Keratinocyte (primary cell): ENCODE data around the gene LMTK2. TPM values are rescaled to one million over a fixed set of nuclear protein-coding genes. Genes with fewer than 3 reads are reported as not detected.

Experiments
- DNase-seq: peaks from one replicate; pipeline ENCODE4 v3.0.0-alpha.2; 2011; ENCODE audit warnings: low read depth, missing footprints, low spot score
- FAIRE-seq: peaks from 2 replicates; lab custom pipeline; 2011; peaks lifted over from hg19 to GRCh38; lab: Jason Lieb, UNC
- H2AFZ ChIP-seq: 2 replicates; pipeline ENCODE4 v1.6.0; 2012; ENCODE audit warnings: low read length, control low read depth, inconsistent platforms; ENCODE audit not compliant: control insufficient read depth
- H3K27ac ChIP-seq: 2 replicates; pipeline ENCODE4 v1.5.1; 2011; ENCODE audit warnings: low read length; ENCODE audit not compliant: control insufficient read depth, insufficient read depth
- H3K27me3 ChIP-seq: 3 replicates; pipeline ENCODE4 v1.6.0; 2011; ENCODE audit warnings: low read length; ENCODE audit not compliant: control insufficient read depth, insufficient read depth; ENCODE audit errors: extremely low read depth
- H3K36me3 ChIP-seq, 2 experiments: 2 replicates in 1 of 2; 3 replicates in 1 of 2; pipeline ENCODE4 v1.5.1; 2011; ENCODE audit warnings: low read length in 2 of 2, mild to moderate bottlenecking in 1 of 2; ENCODE audit not compliant: control insufficient read depth in 2 of 2, insufficient read depth in 2 of 2; ENCODE audit errors: extremely low read depth in 1 of 2
- H3K4me1 ChIP-seq: 3 replicates; pipeline ENCODE4 v1.5.1; 2011; ENCODE audit warnings: low read length; ENCODE audit not compliant: control insufficient read depth, insufficient read depth; ENCODE audit errors: extremely low read depth
- H3K4me2 ChIP-seq: 3 replicates; pipeline ENCODE4 v1.6.0; 2011; ENCODE audit warnings: low read depth, low read length; ENCODE audit not compliant: control insufficient read depth, insufficient read depth; ENCODE audit errors: extremely low read depth
- H3K4me3 ChIP-seq, 3 experiments: fragments of 200-600 bp in 1 of 3; sonication (generic) in 1 of 3; 2 replicates in 2 of 3; 3 replicates in 1 of 3; pipeline ENCODE4 v1.5.1; 2011 to 2016; ENCODE audit warnings: low read length in 3 of 3, mild to moderate bottlenecking in 3 of 3, control low read depth in 2 of 3, inconsistent platforms in 1 of 3, low read depth in 1 of 3, mixed read lengths in 1 of 3, mixed run types in 1 of 3, moderate library complexity in 1 of 3; ENCODE audit not compliant: control insufficient read depth in 2 of 3, insufficient read depth in 2 of 3; ENCODE audit errors: extremely low read depth in 1 of 3
- H3K79me2 ChIP-seq: 2 replicates; pipeline ENCODE4 v1.6.0; 2012; ENCODE audit warnings: low read length; ENCODE audit not compliant: control insufficient read depth, insufficient read depth
- H3K9ac ChIP-seq: 3 replicates; pipeline ENCODE4 v1.6.0; 2011; ENCODE audit warnings: low read length; ENCODE audit not compliant: control insufficient read depth, insufficient read depth; ENCODE audit errors: extremely low read depth
- H3K9me1 ChIP-seq: 3 replicates; pipeline ENCODE4 v1.6.0; 2011; ENCODE audit warnings: low read length; ENCODE audit not compliant: control insufficient read depth, insufficient read depth; ENCODE audit errors: extremely low read depth
- H3K9me3 ChIP-seq: 2 replicates; pipeline ENCODE4 v1.5.1; 2012; ENCODE audit warnings: low read depth, low read length; ENCODE audit not compliant: control insufficient read depth
- H4K20me1 ChIP-seq: 3 replicates; pipeline ENCODE4 v1.6.0; 2011; ENCODE audit warnings: low read length; ENCODE audit not compliant: control insufficient read depth, insufficient read depth; ENCODE audit errors: extremely low read depth
- CTCF ChIP-seq, 3 experiments: IDR thresholded peaks in 1 of 3; conservative IDR thresholded peaks in 1 of 3; optimal IDR thresholded peaks in 1 of 3; 2 replicates in 2 of 3; 3 replicates in 1 of 3; pipeline versions ENCODE3 to v1.5.1; 2011; ENCODE audit warnings: low read length in 3 of 3, mild to moderate bottlenecking in 3 of 3, moderate library complexity in 2 of 3, control low read depth in 1 of 3, inconsistent platforms in 1 of 3; ENCODE audit not compliant: insufficient read depth in 2 of 3; ENCODE audit errors: extremely low read depth in 1 of 3
- EZH2 ChIP-seq: IDR thresholded peaks from one replicate; pipeline ENCODE4 v1.6.1; 2012; ENCODE audit warnings: inconsistent platforms, mild to moderate bottlenecking, low read length, moderate library complexity
- dilution Hi-C: fragments of 300-500 bp; cut with MboI; formaldehyde crosslinking; loops from one replicate; pipeline ENCODE4 v1.7.0; 2020; ENCODE audit warnings: low sequenced_read_pairs; ENCODE audit not compliant: extremely low pct_ligation_motif_present
- polyA plus RNA-seq, 5 experiments: library from polyadenylated mRNA; depleted of rRNA in 3 of 5; stranded (reverse) in 3 of 5; stranded (forward) in 1 of 5; unstranded in 1 of 5; fragments of >200 nt; gene quantifications; 1 replicate in 1 of 5; 2 replicates in 3 of 5; 3 replicates in 1 of 5; pipeline versions ENCODE4 v1.2.1 to v1.2.3, GENCODE V29; 2011 to 2012; ENCODE audit warnings: missing spikeins in 2 of 5, low read depth in 1 of 5, low replicate concordance in 1 of 5

LMTK2 gene
- polyA plus RNA-seq, 1 donor (not counting 4 experiments of a cell fraction or from before 2014, with no cell fraction given), result 6.6 TPM

GRCh38 chr7:98133621-98134303 lies 27.1 kb downstream of the LMTK2 start:
- Histone ChIP-seq H3K79me2 (peaks cover 41% of the 10 kb centered on the region), H3K9me3 (no peaks in the 10 kb centered on the region), H3K4me3 (no peak overlapping the region), H3K27me3 (no peaks in the 10 kb centered on the region), H3K4me1 (peaks cover 29% of the 10 kb centered on the region), H3K36me3 (peaks cover 3 to 4% of the 10 kb centered on the region in 2 experiments), H4K20me1 (no peaks in the 10 kb centered on the region), H3K9ac (no peak overlapping the region), H3K9me1 (no peaks in the 10 kb centered on the region), H3K27ac (peak overlapping the region; percentile 33), H3K4me2 (peak overlapping the region; percentile 74), H2AFZ (no peak overlapping the region)
- DNase-seq (peak; percentile 40), FAIRE-seq (peak; percentile 71)
- TF ChIP-seq CTCF (optimal IDR thresholded peaks at IDR 0.05 in 1 of 3, IDR thresholded peaks at IDR 0.05 in 1 of 3, conservative IDR thresholded peaks at IDR 0.05 in 1 of 3; ENCODE audit: extremely low read depth in 1 of 3, insufficient read depth in 2 of 3, low read length in 3 of 3) (no peak), EZH2 (no peak)
- dilution Hi-C loops, result no loop called here

- H3K9me1 ChIP-seq, result no peaks in the 10 kb centered on the region
- H3K4me1 ChIP-seq, result peaks cover 29% of the 10 kb centered on the region
- dilution Hi-C loops, result no loop called here
- H4K20me1 ChIP-seq, result no peaks in the 10 kb centered on the region
- peaks cover 36% of the 10 kb centered on the region for H3K79me2 ChIP-seq
- no peak overlapping the region for H3K4me2 ChIP-seq
- TF ChIP-seq EZH2 (no peak), CTCF (optimal IDR thresholded peaks at IDR 0.05 in 1 of 3, IDR thresholded peaks at IDR 0.05 in 1 of 3, conservative IDR thresholded peaks at IDR 0.05 in 1 of 3; ENCODE audit: extremely low read depth in 1 of 3, insufficient read depth in 2 of 3, low read length in 3 of 3) (no peak)
- no peak overlapping the region for H3K4me3 ChIP-seq
- no peak for DNase-seq
- peaks cover 7 to 8% of the 10 kb centered on the region in 2 experiments for H3K36me3 ChIP-seq
- no peaks in the 10 kb centered on the region for H3K27me3 ChIP-seq
- H3K9ac ChIP-seq, result no peak overlapping the region
- H3K27ac ChIP-seq, result no peak overlapping the region
- no peak for FAIRE-seq
- H3K9me3 ChIP-seq, result no peaks in the 10 kb centered on the region
- no peak overlapping the region for H2AFZ ChIP-seq
These were observed 28.0 kb downstream of the LMTK2 start for GRCh38 chr7:98134420-98135228.
